MV-4-11 (cell line): ENCODE data around the gene RPS6KB2.
"Not testable (repeated sequence)": the region's sequence is repeated elsewhere in the genome, so short reads cannot be mapped to it uniquely, and the experiment has no call there.

ENCODE experiments used
- DNase-seq: peaks from one replicate; lab custom pipeline; 2025; lab: John Stamatoyannopoulos, UW

The RPS6KB2 gene

GRCh38 chr11:67466962-67467771, 38.9 kb downstream of the RPS6KB2 start:
- no peak for DNase-seq

- no peak for DNase-seq
These were observed 39.8 kb downstream of the RPS6KB2 start for GRCh38 chr11:67468056-67468455.

GRCh38 chr11:67468456-67468758, 40.1 kb downstream of the RPS6KB2 start:
- no peak for DNase-seq

- DNase-seq = peak; percentile 84
These were observed 40.6 kb downstream of the RPS6KB2 start, which contains the start of gene TMEM134 for GRCh38 chr11:67468759-67469507. Gene TMEM134, minus strand, starts transcription at chr11:67469251. Its CDS starts 59 bp downstream, at chr11:67469192.

GRCh38 chr11:67469508-67469811, 41.2 kb downstream of the RPS6KB2 start:
- no peak for DNase-seq

- DNase-seq = peak; percentile 5
These were observed 42.2 kb downstream of the RPS6KB2 start for GRCh38 chr11:67470337-67471002.

- no peak for DNase-seq
These were observed 44.6 kb downstream of the RPS6KB2 start for GRCh38 chr11:67472882-67473281.

- DNase-seq = not testable (repeated sequence)
These were observed 48.4 kb downstream of the RPS6KB2 start for GRCh38 chr11:67476692-67477091.

GRCh38 chr11:67477344-67478050, 49.2 kb downstream of the RPS6KB2 start:
- not testable (repeated sequence) for DNase-seq

GRCh38 chr11:67482275-67482826, 54.1 kb downstream of the RPS6KB2 start:
- DNase-seq = peak; percentile 91

- peak; percentile 99 for DNase-seq
These were observed 54.8 kb downstream of the RPS6KB2 start, which contains the start of gene AIP for GRCh38 chr11:67482827-67483798. Gene AIP, plus strand, starts transcription at chr11:67483026. Its CDS starts 133 bp downstream, at chr11:67483159.

- DNase-seq = no peak
These were observed 55.8 kb downstream of the RPS6KB2 start for GRCh38 chr11:67483831-67484665.

GRCh38 chr11:67484847-67485311, 56.6 kb downstream of the RPS6KB2 start:
- peak; percentile 83 for DNase-seq
